Kidney epithelial cell (primary cell): ENCODE measurements around the gene DAPK2. TPM values are rescaled to one million over a fixed set of nuclear protein-coding genes. Genes with fewer than 3 reads are reported as not detected.

ENCODE experiments used
- DNase-seq: peaks from one replicate; pipeline ENCODE4 v3.0.0-alpha.2; 2010; ENCODE audit warnings: low read depth
- H3K27me3 ChIP-seq: 2 replicates; pipeline ENCODE4 v1.6.0; 2011; ENCODE audit warnings: low read length; ENCODE audit not compliant: control insufficient read depth, insufficient read depth
- H3K36me3 ChIP-seq: 2 replicates; pipeline ENCODE4 v1.5.1; 2011; ENCODE audit warnings: low read length; ENCODE audit not compliant: control insufficient read depth, insufficient read depth
- H3K4me3 ChIP-seq: 2 replicates; pipeline ENCODE4 v1.5.1; 2011; ENCODE audit warnings: low read depth, mild to moderate bottlenecking, control low read depth, low read length
- CTCF ChIP-seq: IDR thresholded peaks from 2 replicates; pipeline ENCODE4 v1.5.1; 2011; ENCODE audit warnings: mild to moderate bottlenecking, moderate library complexity, low read length, control low read depth, inconsistent platforms; ENCODE audit not compliant: insufficient read depth, poor library complexity, severe bottlenecking
- total RNA-seq: library from RNA; depleted of rRNA; stranded (reverse); fragments of >200 nt; gene quantifications from 2 replicates; pipeline ENCODE4 v1.2.3, GENCODE V29; 2015

Gene DAPK2
- total RNA-seq, 1 donor from 2014 or later, result 0.21 TPM

DNA sequence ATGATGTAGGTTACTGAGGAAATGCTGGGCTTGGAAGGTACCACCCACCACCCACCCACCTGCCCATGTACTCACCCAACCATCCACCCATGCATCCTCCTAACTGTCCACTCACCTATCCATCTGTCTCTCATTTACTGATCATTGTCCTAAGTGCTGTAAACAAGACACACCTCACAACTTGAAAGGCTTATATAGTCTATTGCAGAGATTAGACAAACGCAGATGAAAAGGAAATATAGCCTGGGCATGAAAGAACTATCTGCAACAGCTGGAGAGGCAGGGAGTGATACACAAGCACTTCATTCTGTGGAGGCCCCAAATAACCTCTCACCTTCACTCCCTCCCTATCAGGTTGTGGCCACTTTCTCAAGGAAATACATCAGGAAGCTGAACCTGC, 54.0 kb downstream of the DAPK2 start:
- Histone ChIP-seq H3K36me3 (no peaks in the 10 kb centered on the region), H3K27me3 (no peaks in the 10 kb centered on the region), H3K4me3 (no peak overlapping the region)
- no peak for TF ChIP-seq CTCF
- no peak for DNase-seq

GRCh38 chr15:63991706-63992105, 54.6 kb downstream of the DAPK2 start:
- no peak for DNase-seq
- TF ChIP-seq CTCF, result no peak

GRCh38 chr15:63990454-63990853, 55.8 kb downstream of the DAPK2 start:
- H3K4me3 ChIP-seq, result no peak overlapping the region
- no peaks in the 10 kb centered on the region for H3K27me3 ChIP-seq
- no peak for DNase-seq
- TF ChIP-seq CTCF, result no peak
- no peaks in the 10 kb centered on the region for H3K36me3 ChIP-seq

More at GRCh38 chr15:63991706-63992105, 54.6 kb downstream of the DAPK2 start:
- Histone ChIP-seq H3K27me3 (no peaks in the 10 kb centered on the region), H3K36me3 (no peaks in the 10 kb centered on the region), H3K4me3 (no peak overlapping the region)

DNA sequence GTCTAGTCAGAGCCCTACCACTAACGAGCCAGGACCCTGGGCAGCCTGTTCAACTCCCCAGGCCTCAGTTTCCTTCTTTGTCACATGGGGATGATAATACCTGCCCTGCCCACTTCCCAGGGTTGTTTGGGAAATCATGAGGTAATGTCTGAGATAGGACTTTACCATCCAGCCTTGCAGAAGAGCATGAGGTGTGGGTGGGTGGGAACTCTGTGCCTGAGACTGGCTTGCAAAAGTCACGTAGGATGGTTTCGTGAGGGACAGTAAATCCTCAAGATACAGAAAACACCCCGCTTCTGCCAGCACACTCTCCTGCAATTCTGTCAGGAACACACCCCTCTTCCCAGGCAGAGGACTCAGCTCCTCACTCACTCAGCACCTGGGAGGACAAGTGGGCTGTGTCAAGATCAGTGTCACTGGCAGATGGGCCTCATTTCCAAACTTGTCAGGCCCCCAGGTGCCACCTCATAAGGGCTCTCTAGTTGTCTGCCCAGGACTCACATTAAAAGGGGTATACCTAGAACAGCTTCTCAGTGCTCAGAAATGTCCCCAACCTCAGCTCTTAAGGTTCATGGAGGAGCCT, 58.4 kb downstream of the DAPK2 start:
- H3K36me3 ChIP-seq, result no peaks in the 10 kb centered on the region
- TF ChIP-seq CTCF, result no peak

DNA sequence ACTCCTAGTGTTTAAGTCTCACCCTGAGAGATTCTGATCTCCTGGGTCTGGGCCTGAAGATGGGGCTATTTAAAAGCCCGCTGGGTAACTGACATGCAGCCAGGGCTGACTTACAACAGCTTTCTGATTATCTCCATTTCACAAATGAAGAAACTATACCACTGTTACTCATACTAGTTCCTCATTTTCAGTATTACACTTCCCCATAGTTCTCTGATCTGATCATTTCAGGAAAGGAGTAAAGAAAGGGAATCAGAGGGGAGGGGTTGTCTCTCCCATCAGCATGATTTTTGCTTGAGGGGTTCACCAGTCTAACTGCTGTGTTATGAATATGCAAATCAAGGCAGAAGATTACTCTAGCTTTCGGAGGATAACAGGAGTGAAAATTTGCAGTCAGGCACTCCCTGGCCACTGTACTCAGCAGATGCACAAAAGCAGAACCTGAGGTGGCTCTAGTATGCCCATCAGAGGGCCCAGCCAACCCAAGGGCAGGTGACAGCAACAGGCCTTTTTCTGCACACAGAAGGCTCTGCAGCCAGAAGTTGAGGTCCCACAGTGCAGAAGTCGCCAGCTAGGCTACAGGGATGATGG, 59.4 kb downstream of the DAPK2 start:
- DNase-seq, result no peak
- Histone ChIP-seq H3K4me3 (no peak overlapping the region), H3K27me3 (peaks cover 5% of the 10 kb centered on the region), H3K36me3 (no peaks in the 10 kb centered on the region)
- no peak for TF ChIP-seq CTCF

More for the DNA sequence above, 58.4 kb downstream of the DAPK2 start:
- DNase-seq, result no peak
- peaks cover 5% of the 10 kb centered on the region for H3K27me3 ChIP-seq
- no peak overlapping the region for H3K4me3 ChIP-seq

DNA sequence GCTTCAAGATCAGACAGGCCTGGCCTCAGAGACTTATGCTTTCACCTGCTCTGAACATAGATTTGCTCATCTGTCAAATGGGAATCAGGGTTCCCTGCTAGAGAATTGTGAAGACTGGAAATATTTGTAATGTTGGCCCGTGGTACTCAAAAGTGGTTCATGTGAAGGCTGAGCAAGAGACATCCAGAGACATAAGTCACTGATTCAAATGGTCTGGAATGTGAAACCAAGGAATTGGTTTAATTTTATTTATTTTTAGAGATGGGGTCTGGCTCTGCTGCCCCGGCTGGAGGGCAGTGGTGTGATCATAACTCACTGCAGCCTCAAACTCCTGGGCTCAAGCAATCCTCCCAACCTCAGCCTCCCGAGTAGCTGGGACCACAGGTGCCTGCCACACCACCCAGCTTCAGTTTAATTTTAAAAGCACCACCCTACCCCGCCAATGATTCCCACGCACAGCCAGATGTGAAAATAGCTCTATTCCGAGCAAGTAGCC, 60.1 kb downstream of the DAPK2 start:
- TF ChIP-seq CTCF, result no peak
- H3K4me3 ChIP-seq, result no peak overlapping the region
- H3K36me3 ChIP-seq, result no peaks in the 10 kb centered on the region
- no peak for DNase-seq
- peaks cover 5% of the 10 kb centered on the region for H3K27me3 ChIP-seq
